GM21825 (cell line): ENCODE measurements around the gene KRTAP4-9.
"Not testable (repeated sequence)": the region's sequence is repeated elsewhere in the genome, so short reads cannot be mapped to it uniquely, and the experiment has no call there.

ENCODE experiments used
- ATAC-seq: cut with Tn5 transposase; IDR thresholded peaks from one replicate; pipeline ENCODE4 v1.9.1; 2021; ENCODE audit warnings: mild to moderate bottlenecking, moderate library complexity; ENCODE audit not compliant: unreplicated experiment

KRTAP4-9 gene

DNA sequence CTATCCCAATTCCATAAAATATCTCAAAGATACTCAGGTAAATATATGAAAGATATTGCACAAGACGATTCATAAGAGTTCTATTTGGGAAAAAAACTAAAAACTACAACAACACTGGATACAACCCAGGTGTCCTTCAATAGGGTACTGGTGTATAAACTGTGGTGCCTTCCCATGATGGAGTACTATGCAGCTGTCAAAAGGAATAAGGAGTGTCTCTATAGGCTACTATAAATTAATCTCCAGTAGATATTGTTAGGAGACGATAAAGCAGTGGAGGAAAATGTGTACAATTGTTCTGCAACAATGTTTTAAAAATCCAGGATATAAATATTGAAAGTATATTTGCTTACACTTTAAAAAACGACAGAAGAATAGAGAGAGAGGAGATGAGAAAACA lies 21.2 kb downstream of the KRTAP4-9 start:
- no peak for ATAC-seq

DNA sequence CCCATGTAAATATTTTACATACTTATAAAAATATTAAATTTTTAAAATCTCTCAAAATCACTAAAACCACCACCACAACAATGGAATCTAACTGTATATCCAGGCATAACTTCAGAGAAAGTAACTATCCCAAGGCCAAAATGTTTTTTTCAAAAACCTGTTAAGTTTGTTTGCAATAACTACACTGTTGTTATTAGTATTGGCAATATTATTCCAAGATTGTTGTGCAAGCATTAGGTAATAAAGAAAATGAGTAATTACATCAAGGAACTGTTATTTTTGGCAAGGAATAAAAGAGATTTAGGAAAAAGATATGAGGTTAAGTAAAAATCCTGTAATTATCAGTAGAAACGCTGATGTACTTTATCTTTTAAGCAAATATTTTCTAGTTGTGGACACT lies 22.2 kb downstream of the KRTAP4-9 start:
- ATAC-seq = no peak

DNA sequence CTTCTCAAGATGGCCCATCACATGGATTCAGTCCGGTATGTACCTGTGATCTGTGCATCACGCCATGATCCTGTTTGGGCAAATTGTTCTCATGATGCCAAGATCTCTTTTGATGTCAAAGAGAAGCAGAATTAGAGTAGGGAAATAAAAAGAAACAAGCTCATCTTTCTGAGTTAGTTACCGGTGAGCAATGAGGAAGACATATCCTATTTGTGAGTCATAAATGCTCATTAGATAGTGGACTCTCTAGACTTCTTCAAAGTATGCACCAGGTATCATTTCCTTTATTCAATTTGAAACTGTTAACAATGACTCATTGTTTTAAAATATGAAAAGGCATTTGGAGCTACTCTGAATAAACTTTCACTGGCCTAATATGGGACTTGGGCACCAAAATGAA lies 26.8 kb downstream of the KRTAP4-9 start:
- ATAC-seq = no peak

DNA sequence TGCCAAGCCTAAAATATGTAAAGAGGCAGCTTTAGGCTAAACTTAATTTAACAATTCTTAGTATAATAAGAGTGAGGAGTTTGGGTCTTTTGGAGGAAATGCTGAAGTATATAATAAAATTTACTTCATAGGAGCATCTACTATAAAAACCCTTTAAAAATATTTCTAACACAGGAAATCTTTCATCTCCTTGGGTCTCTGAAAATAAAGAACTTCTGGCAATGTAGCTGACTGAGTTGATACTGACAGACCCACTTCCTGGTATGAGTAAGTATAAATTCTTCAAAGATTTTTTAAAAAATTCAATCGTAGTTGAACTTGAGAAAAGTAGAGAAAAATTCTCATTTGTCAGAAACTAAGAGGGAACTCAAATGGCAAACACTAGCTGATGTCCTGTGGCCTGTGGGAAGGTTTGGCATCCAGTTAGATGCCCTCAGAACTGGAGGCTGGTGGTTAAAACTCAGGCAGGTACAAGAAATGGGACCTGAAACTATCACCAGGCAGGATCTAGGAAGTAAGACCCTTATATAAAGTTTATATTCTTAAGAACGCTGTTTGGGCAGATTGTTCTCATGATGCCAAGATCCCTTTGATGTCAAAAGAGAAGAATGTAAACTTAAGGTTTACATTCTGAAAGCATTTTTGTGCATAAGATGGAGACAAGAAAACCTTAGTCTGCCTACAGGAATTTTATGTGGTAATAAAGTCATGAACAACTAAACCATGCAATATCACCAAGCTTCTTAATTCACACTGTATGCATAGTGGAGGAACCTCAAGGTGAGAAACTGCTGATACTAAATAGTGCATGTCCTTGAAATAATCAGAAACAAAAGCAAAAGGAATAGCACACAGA lies 28.9 kb downstream of the KRTAP4-9 start:
- ATAC-seq = no peak

DNA sequence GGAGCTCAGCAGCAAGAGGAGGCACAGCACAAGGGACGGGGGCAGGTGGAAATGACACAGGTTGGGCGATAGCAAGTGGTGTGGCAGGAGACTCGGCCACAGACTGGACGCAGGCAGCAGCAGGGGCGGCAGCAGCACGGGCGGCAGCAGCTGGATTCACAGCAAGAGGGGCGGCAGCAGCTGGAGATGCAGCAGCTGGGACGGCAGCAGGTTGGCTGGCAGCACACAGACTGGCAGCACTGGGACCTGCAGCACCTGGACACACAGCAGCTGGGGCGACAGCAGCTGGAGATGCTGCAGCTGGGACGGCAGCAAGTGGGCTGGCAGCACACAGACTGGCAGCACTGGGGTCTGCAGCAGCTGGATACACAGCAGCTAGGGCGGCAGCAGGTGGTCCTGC lies 34.7 kb downstream of the KRTAP4-9 start:
- not testable (repeated sequence) for ATAC-seq

DNA sequence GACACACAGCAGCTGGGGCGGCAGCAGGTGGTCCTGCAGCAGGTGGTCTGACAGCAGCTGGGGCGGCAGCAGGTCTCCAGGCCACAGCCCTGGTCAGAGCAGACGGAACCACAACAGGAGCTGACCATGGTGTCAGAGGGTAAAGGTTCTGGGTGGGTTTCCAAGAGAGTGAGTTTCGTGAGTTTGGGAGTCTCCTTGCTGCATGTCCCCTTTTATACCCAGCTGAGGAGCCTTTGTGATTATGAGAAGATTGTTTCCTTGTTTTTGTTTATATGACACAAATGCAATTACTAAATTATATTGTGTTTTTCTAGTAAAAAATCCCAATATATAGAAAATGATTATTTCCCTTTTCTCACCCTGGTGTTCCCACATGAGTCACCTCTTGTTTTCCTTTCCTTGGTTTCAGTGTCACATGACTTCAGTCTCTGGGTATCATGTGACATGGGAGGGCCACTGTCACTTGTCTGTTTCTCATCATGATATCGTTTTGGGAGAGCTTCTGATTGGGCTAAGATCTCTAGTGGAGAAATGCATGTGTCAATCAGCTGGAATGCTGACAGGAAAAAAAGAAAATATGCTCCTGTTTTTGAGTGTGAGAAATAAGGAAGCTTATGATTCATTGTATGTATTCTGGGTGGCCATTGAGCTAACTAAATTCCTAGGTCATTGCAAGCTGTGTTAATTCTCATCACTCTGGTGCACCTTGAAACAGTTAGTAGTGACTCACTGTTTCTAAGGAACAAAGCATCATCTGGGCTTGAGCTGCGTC lies 35.4 kb downstream of the KRTAP4-9 start, which contains the start of gene KRTAP4-6:
KRTAP4-6 (minus strand) TSS at position 185 of the 772 bp plus-strand sequence; CDS start at position 128, 57 bp downstream.
- no peak for ATAC-seq

DNA sequence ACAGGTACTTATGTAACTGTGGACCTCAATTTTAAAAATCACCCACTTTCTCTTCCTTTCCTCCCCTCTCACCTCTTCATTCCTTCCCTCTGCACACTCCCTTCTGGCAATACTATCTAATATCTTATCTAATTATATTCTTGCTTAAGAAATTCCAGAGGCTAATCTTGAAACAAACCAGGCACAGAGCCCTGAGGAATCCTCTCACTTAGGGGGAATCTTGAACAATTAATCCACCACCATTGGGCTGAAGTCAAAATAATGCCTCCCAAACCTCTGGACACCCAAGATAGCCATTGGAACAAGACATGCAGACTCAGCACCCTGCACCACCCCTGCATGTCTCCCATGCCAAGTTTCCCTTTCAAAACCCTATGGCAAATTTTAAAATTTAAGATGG lies 36.2 kb downstream of the KRTAP4-9 start:
- no peak for ATAC-seq

DNA sequence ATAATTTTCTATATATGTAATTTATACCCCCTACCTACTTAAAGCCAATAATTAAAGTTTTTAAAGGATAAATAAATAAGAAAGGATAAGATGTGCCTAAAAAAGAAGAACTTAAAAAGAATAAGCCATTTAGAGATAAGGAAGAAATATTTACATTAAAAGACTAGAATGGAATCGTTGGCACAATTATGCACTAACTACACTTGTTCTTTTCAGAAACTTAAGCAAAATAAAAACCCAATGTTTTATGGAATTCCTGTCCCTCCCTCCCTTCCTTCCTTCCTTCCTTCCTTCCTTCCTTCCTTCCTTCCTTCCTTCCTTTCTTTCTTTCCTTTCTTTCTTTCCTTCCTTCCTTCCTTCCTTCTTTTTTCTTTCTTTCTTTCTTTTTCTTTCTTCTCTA lies 39.7 kb downstream of the KRTAP4-9 start:
- ATAC-seq = no peak

DNA sequence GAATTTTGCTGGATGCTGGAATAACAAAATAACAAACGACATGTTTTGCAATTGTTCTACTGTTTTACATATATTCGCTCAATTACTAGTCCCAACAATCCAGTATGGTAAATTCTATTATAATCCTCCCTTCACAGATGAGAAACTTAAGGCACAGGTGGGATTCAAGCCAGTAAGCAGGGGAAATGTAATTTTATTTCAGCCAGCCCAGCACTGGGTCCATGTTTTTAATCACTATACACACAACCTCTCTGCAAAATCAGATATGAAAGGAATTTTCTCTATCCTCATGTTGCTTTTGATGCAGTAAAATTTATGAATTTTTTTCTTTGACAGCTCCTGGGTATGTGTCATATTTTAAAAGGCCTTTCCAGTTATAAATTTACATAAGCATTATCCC lies 40.1 kb downstream of the KRTAP4-9 start:
- no peak for ATAC-seq

DNA sequence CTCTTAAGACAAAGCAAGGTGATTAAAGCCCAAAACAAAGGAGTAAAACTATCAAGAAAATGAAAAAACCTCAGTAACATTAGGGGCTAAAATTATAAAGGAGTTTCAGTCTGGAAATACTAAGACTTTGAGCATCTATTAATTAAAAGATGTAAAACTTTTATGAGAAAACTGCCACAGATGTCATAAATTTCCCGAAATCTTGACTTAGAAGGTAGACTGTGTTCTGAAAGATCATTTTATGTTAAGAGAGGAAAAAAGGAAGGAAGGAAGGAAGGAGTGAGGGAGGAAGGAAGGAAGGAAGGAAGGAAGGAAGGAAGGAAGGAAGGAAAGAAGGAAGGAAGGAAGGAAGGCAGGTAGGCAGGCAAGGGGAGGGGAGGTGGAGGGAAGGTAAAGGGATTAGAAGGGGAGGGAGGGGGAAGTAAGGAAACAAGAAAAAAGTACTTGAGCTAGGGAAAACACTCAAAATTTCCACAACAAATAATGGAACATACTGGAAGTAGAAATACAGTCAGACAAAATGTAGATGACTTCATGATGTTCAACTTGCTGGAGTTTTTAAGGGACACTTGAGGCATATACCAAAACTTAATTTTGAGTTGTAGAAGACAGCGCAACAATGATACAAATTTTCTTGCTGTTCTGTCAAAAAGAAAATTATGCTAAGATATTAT lies 42.5 kb downstream of the KRTAP4-9 start:
- ATAC-seq = no peak

DNA sequence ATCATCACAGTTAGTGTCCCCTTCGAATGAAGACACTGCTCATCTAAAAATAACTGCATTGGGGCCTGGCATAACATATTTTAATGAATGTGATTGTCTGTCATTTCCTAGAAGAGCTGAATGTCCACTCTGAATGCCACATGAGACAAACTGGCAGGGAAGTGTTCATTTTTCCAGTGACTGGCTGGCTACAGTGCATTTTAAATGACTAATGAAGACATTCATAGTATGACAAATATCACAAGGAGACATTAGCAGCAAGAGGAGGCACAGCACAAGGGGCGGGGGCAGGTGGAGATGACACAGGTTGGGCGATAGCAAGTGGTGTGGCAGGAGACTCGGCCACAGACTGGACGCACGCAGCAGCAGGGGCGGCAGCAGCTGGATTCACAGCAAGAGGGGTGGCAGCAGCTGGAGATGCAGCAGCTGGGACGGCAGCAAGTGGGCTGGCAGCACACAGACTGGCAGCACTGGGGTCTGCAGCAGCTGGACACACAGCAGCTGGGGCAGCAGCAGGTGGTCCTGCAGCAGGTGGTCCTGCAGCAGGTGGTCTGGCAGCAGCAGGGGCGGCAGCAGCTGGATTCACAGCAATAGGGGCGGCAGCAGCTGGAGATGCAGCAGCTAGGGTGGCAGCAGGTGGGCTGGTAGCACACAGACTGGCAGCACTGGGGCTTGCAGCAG lies 43.9 kb downstream of the KRTAP4-9 start:
- not testable (repeated sequence) for ATAC-seq

DNA sequence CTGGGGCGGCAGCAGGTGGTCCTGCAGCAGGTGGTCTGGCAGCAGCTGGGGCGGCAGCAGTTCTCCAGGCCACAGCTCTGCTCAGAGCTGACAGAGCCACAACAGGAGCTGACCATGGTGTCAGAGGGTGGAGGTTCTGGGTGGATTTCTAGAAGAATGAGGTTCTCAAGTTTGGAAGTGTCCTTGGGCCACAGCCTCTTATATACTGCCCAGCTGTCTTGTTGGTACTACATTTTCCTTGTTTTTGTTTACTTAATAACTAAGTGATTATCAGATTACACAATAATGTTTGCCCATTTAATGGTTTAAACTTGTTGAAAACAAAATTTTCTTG lies 44.4 kb downstream of the KRTAP4-9 start, which contains the start of gene KRTAP4-5:
KRTAP4-5 (minus strand) TSS at position 174 of the 334 bp plus-strand sequence; CDS start at position 116, 58 bp downstream.
- no peak for ATAC-seq

DNA sequence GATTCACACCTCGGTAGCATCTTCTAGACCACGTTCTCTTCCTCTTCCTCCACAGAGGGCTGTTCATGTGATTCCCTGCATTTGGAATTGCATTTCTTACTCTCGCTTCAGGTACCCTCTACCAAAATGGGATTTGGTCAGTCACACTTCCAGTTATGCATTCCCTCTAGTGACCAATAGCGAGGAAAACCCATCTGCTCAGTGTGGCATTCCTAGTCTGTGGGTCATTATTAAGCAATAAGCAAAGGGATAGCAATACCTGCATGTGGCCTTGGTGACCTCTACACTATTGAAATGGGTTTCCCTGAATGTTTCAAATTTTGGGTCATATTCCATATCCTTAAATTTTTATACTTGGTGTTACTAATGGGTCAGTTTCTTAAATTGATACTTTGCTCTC lies 44.8 kb downstream of the KRTAP4-9 start:
- ATAC-seq = no peak

DNA sequence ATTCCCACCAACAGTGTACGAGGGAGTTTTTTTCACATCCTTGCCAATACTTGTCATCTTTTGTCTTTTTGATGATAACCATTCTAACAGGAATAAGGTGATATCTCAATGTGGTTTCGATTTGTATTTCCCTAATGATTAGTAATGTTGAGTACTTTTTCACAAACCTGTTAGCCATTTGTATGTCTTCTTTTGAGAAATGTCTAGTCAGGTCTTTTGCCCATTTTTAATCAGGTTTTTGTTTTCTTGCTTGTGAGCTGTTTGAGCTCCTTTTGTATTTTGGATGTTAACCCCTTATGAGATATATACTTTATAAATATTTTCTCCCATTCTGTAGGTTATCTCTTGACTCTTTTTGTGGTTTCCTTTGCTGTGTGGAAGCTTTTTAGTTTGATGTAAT lies 46.3 kb downstream of the KRTAP4-9 start:
- ATAC-seq = no peak

DNA sequence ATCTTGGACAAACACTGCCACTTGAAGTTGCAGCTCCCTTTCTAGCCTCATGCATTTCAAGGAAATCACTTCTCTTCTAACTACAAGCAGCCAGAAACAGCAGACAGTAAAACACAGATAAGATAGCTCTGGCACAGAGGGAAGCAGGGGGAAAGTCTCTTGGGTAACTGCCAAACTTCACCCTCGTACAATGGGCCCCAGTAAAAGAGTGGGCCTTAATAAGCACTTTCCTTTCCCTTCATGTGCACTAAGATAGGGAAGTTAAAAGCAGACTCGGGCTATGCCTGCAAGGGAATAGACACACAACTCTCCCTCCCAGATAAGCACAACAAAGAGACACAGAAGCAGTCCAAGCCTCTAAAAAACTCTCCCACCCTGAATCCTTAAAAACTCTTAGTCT lies 48.7 kb downstream of the KRTAP4-9 start:
- no peak for ATAC-seq
